ENCODE measurements around the gene LMF1. TPM values are rescaled to one million over a fixed set of nuclear protein-coding genes. Genes with fewer than 3 reads are reported as not detected.

Gene LMF1
- total and polyA plus RNA-seq, 7 experiments from 2014 or later: 10.6 to 63.1 (median 41.3) TPM

DNA sequence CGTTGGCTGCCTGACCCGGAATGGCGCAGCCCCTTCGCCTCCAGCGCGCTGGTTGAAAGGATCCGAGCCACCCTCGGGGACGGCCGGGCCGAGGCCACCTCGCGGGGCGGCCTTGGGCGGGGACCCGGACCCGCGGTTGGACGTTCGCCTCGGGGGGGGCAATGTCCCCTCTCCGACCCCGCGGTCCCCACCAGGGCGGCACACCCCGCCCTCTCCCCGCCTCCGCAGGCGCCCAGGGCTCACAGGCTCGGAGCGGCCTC is 9.7 kb upstream of the LMF1 start:
- peak overlapping the region; percentile 47 for H3K4me3 ChIP-seq (ENCODE audit: low read length)
- H3K4me3 Mint-ChIP-seq: peak overlapping the region in 1 of 10 donors; percentile 49
- no peaks in the 10 kb centered on the region for H3K9me3 ChIP-seq (ENCODE audit: control insufficient read depth in 2 of 3, low read length in 3 of 3)
- ChIA-PET POLR2A (interaction anchor here (0.9 to 6.6 kb wide), 5 partner anchors 10 to 285 kb away, joined by 4 to 87 read pairs (median 34); partner anchors contain the start of gene LMF1), CTCF (interaction anchor here (0.6 to 1.5 kb wide), 2 partner anchors 17 to 25 kb away, joined by 3 to 5 read pairs; no protein-coding TSS in a partner anchor)
- peaks cover 0 to 3% (median 0%) of the 10 kb centered on the region in 11 donors for H3K9me3 Mint-ChIP-seq
- peak overlapping the region; percentile 60 for H3K27ac ChIP-seq (ENCODE audit: low read depth, low read length)
- H3K36me3 Mint-ChIP-seq: no peaks in the 10 kb centered on the region
- ATAC-seq: peak; percentile 1
- peaks cover 0 to 7% (median 0%) of the 10 kb centered on the region in 3 experiments for H3K36me3 ChIP-seq (ENCODE audit: control insufficient read depth in 2 of 3, insufficient read depth in 3 of 3, low read length in 3 of 3)
- peaks cover 0 to 21% of the 10 kb centered on the region in 2 donors for H3K4me1 ChIP-seq (ENCODE audit: control insufficient read depth in 2 of 2, insufficient read depth in 2 of 2, low read length in 2 of 2)
- no peaks in the 10 kb centered on the region for H3K27me3 ChIP-seq (ENCODE audit: control insufficient read depth in 2 of 2, insufficient read depth in 2 of 2, low read length in 2 of 2)
- H3K27ac Mint-ChIP-seq: no peak overlapping the region
- peaks cover 0 to 33% (median 22%) of the 10 kb centered on the region in 7 donors for H3K4me1 Mint-ChIP-seq
- intact Hi-C loops (cut with micrococcal nuclease): loop anchor here in 1 of 2 donors (2.0 to 5.0 kb wide), 3 partner anchors 16 to 172 kb away; partner anchors contain the start of gene CACNA1H
- H3K27me3 Mint-ChIP-seq: peaks cover 0 to 29% (median 0%) of the 10 kb centered on the region in 5 donors
- DNase-seq: no peak

DNA sequence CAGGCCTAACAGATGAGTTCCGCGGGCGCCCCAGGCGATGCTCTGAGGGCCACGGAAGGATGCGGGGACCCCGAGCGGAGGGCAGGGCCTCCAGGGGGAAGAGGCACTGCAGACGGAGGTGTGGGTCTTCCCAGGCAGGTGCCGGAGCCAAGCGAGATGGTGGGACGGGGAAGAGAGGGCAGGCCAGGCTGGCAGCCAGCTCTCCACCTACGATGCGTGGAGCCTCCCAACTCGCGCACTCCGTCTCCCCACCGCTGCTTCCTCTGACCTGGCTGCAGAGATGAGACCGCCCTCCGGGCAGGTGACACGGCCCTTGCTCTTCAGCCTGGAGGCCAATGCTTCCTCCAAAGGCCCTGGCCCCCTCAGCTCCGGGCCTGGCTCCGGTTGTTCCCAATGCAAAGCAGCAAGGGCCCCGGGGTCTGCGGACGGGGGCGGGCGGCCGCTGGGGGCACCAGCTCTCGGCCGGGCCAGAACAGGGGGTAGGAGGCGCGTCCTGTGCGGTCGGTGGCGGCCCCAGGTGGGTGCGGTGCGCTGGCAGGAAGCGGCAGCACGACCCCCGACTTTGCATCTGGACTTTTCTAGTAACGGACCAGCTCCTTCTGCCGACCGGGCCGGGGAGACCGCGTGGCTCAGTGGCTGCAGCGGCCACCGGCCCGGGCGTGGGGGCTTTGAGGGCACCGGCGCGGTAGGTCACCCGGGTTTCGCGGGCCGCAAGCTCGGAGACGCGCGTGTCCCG is 9.2 kb upstream of the LMF1 start:
- intact Hi-C loops (cut with micrococcal nuclease): loop anchor here in 1 of 2 donors (2.0 to 10.0 kb wide), 4 partner anchors 15 to 265 kb away; partner anchors contain the start of genes CACNA1H and METRN
- Histone ChIP-seq H3K27me3 (ENCODE audit: control insufficient read depth in 2 of 2, insufficient read depth in 2 of 2, low read length in 2 of 2) (no peaks in the 10 kb centered on the region), H3K27ac (ENCODE audit: low read depth, low read length) (peak overlapping the region; percentile 14), H3K9me3 (ENCODE audit: control insufficient read depth in 2 of 3, low read length in 3 of 3) (no peaks in the 10 kb centered on the region), H3K4me1 (ENCODE audit: control insufficient read depth in 2 of 2, insufficient read depth in 2 of 2, low read length in 2 of 2) (peaks cover 0 to 21% of the 10 kb centered on the region in 2 donors), H3K4me3 (ENCODE audit: low read length) (peak overlapping the region; percentile 47), H3K36me3 (ENCODE audit: control insufficient read depth in 2 of 3, insufficient read depth in 3 of 3, low read length in 3 of 3) (peaks cover 0 to 3% (median 0%) of the 10 kb centered on the region in 3 experiments)
- ATAC-seq (no peak), DNase-seq (no peak)
- Mint-ChIP-seq H3K9me3 (peaks cover 0 to 3% (median 0%) of the 10 kb centered on the region in 11 donors), H3K4me3 (peak overlapping the region in 9 of 10 donors; percentile 42 to 78 (median 53)), H3K36me3 (no peaks in the 10 kb centered on the region), H3K4me1 (peaks cover 0 to 36% (median 22%) of the 10 kb centered on the region in 7 donors), H3K27me3 (peaks cover 0 to 28% (median 0%) of the 10 kb centered on the region in 5 donors), H3K27ac (peak overlapping the region in 3 of 9 donors; percentile 54 to 81 (median 60))
- ChIA-PET POLR2A (interaction anchor here (0.9 to 6.6 kb wide), 6 partner anchors 10 to 284 kb away, joined by 4 to 87 read pairs (median 20); partner anchors contain the start of gene LMF1), CTCF (interaction anchor here (1.0 kb wide), 1 partner anchor 15 kb away, joined by 4 read pairs; no protein-coding TSS in a partner anchor)

DNA sequence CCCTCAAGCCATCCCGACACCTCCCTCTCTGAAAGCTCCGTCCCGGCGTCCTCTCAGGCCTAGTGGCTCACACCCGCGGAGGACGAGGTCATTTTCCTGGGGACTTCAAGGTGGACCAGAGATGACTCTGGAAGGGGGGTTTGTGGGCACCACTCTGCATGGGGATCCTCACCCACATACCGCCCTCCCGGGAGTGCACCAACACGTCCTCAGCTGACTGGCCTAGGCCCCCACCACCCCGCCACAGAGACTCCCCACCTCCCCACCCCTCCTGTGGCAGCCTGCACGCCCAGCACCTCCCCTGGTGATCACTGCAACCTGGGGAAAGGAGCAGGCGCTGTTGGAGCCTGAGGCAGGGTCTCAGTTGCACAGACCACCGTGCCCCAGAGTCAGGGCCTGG is 8.4 kb upstream of the LMF1 start:
- H3K4me1 Mint-ChIP-seq: peaks cover 0 to 36% (median 22%) of the 10 kb centered on the region in 7 donors
- H3K9me3 ChIP-seq (ENCODE audit: control insufficient read depth in 2 of 3, low read length in 3 of 3): no peaks in the 10 kb centered on the region
- no peaks in the 10 kb centered on the region for H3K36me3 Mint-ChIP-seq
- CTCF ChIA-PET: interaction anchor here (1.0 kb wide), 1 partner anchor 16 kb away, joined by 4 read pairs; no protein-coding TSS in a partner anchor
- POLR2A ChIA-PET: interaction anchor here (1.1 to 6.6 kb wide), 3 partner anchors 9 to 24 kb away, joined by 4 to 87 read pairs (median 66); partner anchors contain the start of gene LMF1
- ATAC-seq (no peak), DNase-seq (no peak)
- peak overlapping the region in 2 of 9 donors; percentile 60 to 81 for H3K27ac Mint-ChIP-seq
- peaks cover 0 to 3% (median 0%) of the 10 kb centered on the region in 3 experiments for H3K36me3 ChIP-seq (ENCODE audit: control insufficient read depth in 2 of 3, insufficient read depth in 3 of 3, low read length in 3 of 3)
- H3K27ac ChIP-seq (ENCODE audit: low read depth, low read length): no peak overlapping the region
- H3K27me3 Mint-ChIP-seq: peaks cover 0 to 28% (median 0%) of the 10 kb centered on the region in 5 donors
- intact Hi-C loops (cut with micrococcal nuclease): loop anchor here in 1 of 2 donors (10.0 kb wide), 1 partner anchor 264 kb away; the partner anchor contains the start of gene METRN
- peak overlapping the region in 4 of 10 donors; percentile 45 to 78 (median 55) for H3K4me3 Mint-ChIP-seq
- peaks cover 0 to 3% (median 0%) of the 10 kb centered on the region in 11 donors for H3K9me3 Mint-ChIP-seq
- no peak overlapping the region for H3K4me3 ChIP-seq (ENCODE audit: low read length)
- peaks cover 0 to 21% of the 10 kb centered on the region in 2 donors for H3K4me1 ChIP-seq (ENCODE audit: control insufficient read depth in 2 of 2, insufficient read depth in 2 of 2, low read length in 2 of 2)
- H3K27me3 ChIP-seq (ENCODE audit: control insufficient read depth in 2 of 2, insufficient read depth in 2 of 2, low read length in 2 of 2): no peaks in the 10 kb centered on the region

DNA sequence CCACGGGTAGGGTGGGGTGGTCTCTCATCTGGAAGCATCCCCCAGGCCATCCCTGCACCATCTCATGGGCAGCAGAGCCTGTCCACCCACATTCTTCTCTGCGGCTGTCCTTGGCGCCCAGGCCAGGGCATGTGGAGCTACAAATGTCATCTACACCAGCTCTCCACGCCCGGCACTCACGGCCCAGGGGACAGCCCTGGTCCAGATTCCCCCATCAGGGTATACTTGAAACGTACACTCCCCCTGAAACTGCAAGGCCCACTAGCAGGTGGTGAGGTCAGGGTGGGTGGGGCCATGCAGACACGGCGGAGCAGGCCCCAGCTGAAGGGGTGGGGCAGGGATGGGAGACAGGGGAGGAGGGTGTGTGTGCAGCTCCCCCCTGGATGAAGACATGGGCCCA is 7.6 kb upstream of the LMF1 start:
- H3K36me3 ChIP-seq (ENCODE audit: control insufficient read depth in 2 of 3, insufficient read depth in 3 of 3, low read length in 3 of 3): peaks cover 0 to 3% (median 0%) of the 10 kb centered on the region in 3 experiments
- ChIA-PET CTCF (no interaction called here), POLR2A (interaction anchor here (6.4 to 6.6 kb wide), 2 partner anchors 8 to 20 kb away, joined by 66 to 87 read pairs; partner anchors contain the start of gene LMF1)
- Mint-ChIP-seq H3K27ac (peak overlapping the region in 1 of 9 donors; percentile 1), H3K27me3 (peaks cover 0 to 28% (median 0%) of the 10 kb centered on the region in 5 donors), H3K4me3 (peak overlapping the region in 2 of 10 donors; percentile 2 to 24), H3K4me1 (peaks cover 0 to 36% (median 22%) of the 10 kb centered on the region in 7 donors), H3K36me3 (no peaks in the 10 kb centered on the region), H3K9me3 (peaks cover 0 to 3% (median 0%) of the 10 kb centered on the region in 11 donors)
- H3K9me3 ChIP-seq (ENCODE audit: control insufficient read depth in 2 of 3, low read length in 3 of 3): no peaks in the 10 kb centered on the region
- no peak overlapping the region for H3K27ac ChIP-seq (ENCODE audit: low read depth, low read length)
- H3K4me3 ChIP-seq (ENCODE audit: low read length): no peak overlapping the region
- no peaks in the 10 kb centered on the region for H3K27me3 ChIP-seq (ENCODE audit: control insufficient read depth in 2 of 2, insufficient read depth in 2 of 2, low read length in 2 of 2)
- intact Hi-C loops (cut with micrococcal nuclease): loop anchor here in 1 of 2 donors (10.0 kb wide), 1 partner anchor 264 kb away; the partner anchor contains the start of gene METRN
- ATAC-seq: no peak
- H3K4me1 ChIP-seq (ENCODE audit: control insufficient read depth in 2 of 2, insufficient read depth in 2 of 2, low read length in 2 of 2): peaks cover 0 to 21% of the 10 kb centered on the region in 2 donors
- DNase-seq: no peak

DNA sequence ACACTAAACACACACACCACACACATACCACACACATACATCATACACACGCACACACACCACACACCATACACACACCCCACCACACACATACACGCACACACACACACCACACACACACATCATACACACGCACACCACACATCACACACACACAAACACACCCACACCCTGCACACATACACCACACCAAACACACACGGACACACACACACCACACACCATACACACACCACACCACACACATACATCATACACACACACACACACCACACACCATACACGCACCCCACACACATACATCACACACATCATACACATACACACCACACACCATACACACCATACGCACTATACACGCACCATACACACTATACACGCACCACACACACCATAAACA is 7.1 kb upstream of the LMF1 start:
- Mint-ChIP-seq H3K9me3 (peaks cover 0 to 3% (median 0%) of the 10 kb centered on the region in 11 donors), H3K27me3 (peaks cover 0 to 24% (median 0%) of the 10 kb centered on the region in 5 donors), H3K27ac (peak overlapping the region in 7 of 9 donors; percentile 2 to 62 (median 19)), H3K4me1 (peaks cover 0 to 35% (median 22%) of the 10 kb centered on the region in 7 donors), H3K4me3 (peak overlapping the region in 2 of 10 donors; percentile 24 to 38), H3K36me3 (no peaks in the 10 kb centered on the region)
- H3K4me3 ChIP-seq (ENCODE audit: low read length): no peak overlapping the region
- no peaks in the 10 kb centered on the region for H3K27me3 ChIP-seq (ENCODE audit: control insufficient read depth in 2 of 2, insufficient read depth in 2 of 2, low read length in 2 of 2)
- DNase-seq (no peak), ATAC-seq (no peak)
- ChIA-PET CTCF (no interaction called here), POLR2A (no interaction called here)
- no peaks in the 10 kb centered on the region for H3K9me3 ChIP-seq (ENCODE audit: control insufficient read depth in 2 of 3, low read length in 3 of 3)
- peaks cover 0 to 3% (median 0%) of the 10 kb centered on the region in 3 experiments for H3K36me3 ChIP-seq (ENCODE audit: control insufficient read depth in 2 of 3, insufficient read depth in 3 of 3, low read length in 3 of 3)
- H3K27ac ChIP-seq (ENCODE audit: low read depth, low read length): no peak overlapping the region
- intact Hi-C loops (cut with micrococcal nuclease): loop anchor here in 1 of 2 donors (10.0 kb wide), 1 partner anchor 263 kb away; the partner anchor contains the start of gene METRN
- H3K4me1 ChIP-seq (ENCODE audit: control insufficient read depth in 2 of 2, insufficient read depth in 2 of 2, low read length in 2 of 2): peaks cover 0 to 21% of the 10 kb centered on the region in 2 donors

DNA sequence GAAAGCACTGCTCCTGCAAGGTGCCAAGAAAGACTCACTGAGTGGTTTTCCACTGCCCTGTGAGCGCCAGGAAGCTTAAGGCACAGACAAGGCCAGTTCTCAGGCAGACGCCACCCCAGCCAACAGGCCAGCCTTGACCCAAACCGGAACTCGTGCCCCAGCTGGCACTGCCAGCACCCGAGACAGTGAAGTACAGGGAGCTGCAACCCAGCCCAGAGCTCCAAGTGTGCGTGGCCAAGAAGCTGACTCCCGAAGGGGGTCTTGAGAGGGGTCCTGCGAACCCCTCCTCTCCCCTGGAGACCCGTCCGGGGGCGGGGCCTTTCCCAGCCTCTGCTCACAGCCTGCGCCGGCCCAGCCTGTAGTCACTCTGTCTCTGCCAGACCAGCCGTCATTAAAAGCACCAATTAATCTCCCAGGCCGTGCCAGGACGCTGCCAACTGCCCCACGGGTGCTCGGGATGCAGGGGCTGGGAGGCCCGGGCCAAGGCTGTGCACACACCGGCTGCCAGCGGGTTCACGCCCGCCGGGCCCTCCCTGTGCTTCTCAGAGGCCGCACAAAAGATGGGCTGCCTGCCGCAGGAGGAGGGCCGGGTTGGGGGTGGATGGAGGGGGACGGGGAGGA is 6.4 kb upstream of the LMF1 start:
- intact Hi-C loops (cut with micrococcal nuclease): loop anchor here in 1 of 2 donors (10.0 kb wide), 1 partner anchor 262 kb away; the partner anchor contains the start of gene METRN
- peak overlapping the region in 1 of 10 donors; percentile 24 for H3K4me3 Mint-ChIP-seq
- Histone ChIP-seq H3K4me3 (ENCODE audit: low read length) (no peak overlapping the region), H3K27me3 (ENCODE audit: control insufficient read depth in 2 of 2, insufficient read depth in 2 of 2, low read length in 2 of 2) (no peaks in the 10 kb centered on the region), H3K36me3 (ENCODE audit: control insufficient read depth in 2 of 3, insufficient read depth in 3 of 3, low read length in 3 of 3) (peaks cover 0 to 3% (median 0%) of the 10 kb centered on the region in 3 experiments), H3K27ac (ENCODE audit: low read depth, low read length) (no peak overlapping the region), H3K4me1 (ENCODE audit: control insufficient read depth in 2 of 2, insufficient read depth in 2 of 2, low read length in 2 of 2) (peaks cover 0 to 21% of the 10 kb centered on the region in 2 donors), H3K9me3 (ENCODE audit: control insufficient read depth in 2 of 3, low read length in 3 of 3) (no peaks in the 10 kb centered on the region)
- POLR2A ChIA-PET: interaction anchor here (1.2 kb wide), 1 partner anchor 12 kb away, joined by 4 read pairs; no protein-coding TSS in a partner anchor
- CTCF ChIA-PET: interaction anchor here (1.6 kb wide), 1 partner anchor 79 kb away, joined by 4 read pairs; no protein-coding TSS in a partner anchor
- no peaks in the 10 kb centered on the region for H3K36me3 Mint-ChIP-seq
- H3K27me3 Mint-ChIP-seq: peaks cover 0 to 19% (median 0%) of the 10 kb centered on the region in 5 donors
- peaks cover 0 to 3% (median 0%) of the 10 kb centered on the region in 11 donors for H3K9me3 Mint-ChIP-seq
- no peak for DNase-seq
- H3K4me1 Mint-ChIP-seq: peaks cover 0 to 32% (median 21%) of the 10 kb centered on the region in 7 donors
- no peak for ATAC-seq
- H3K27ac Mint-ChIP-seq: peak overlapping the region in 3 of 9 donors; percentile 7 to 52 (median 18)

Data from naive thymus-derived CD4-positive, alpha-beta T cell (primary cell).